Neuronal stem cell (in vitro differentiated cells): Measurements from ENCODE around the gene ATE1.
A peak's percentile ranks its signal among the peaks of the same experiment; 100 is the strongest.
"Not testable (repeated sequence)": the region's sequence is repeated elsewhere in the genome, so short reads cannot be mapped to it uniquely, and the experiment has no call there.

Source experiments
- DNase-seq: peaks from one replicate; pipeline ENCODE4 v3.0.0-alpha.2; 2013; ENCODE audit warnings: low spot score
- H2AFZ ChIP-seq: one replicate; pipeline ENCODE4 v1.6.1; 2013; ENCODE audit warnings: mild to moderate bottlenecking, low read length, inconsistent platforms
- H2AK5ac ChIP-seq: 2 replicates; pipeline ENCODE4 v1.6.1; 2013; ENCODE audit warnings: low read depth, mild to moderate bottlenecking, inconsistent platforms, low read length, moderate library complexity, mixed read lengths
- H2BK120ac ChIP-seq: 2 replicates; pipeline ENCODE4 v1.6.1; 2013; ENCODE audit warnings: low read depth, mild to moderate bottlenecking, inconsistent platforms, low read length, moderate library complexity, mixed read lengths
- H2BK12ac ChIP-seq: one replicate; pipeline ENCODE4 v1.6.1; 2013; ENCODE audit warnings: low read length, inconsistent platforms
- H2BK15ac ChIP-seq: 2 replicates; pipeline ENCODE4 v1.6.1; 2013; ENCODE audit warnings: mild to moderate bottlenecking, low read length, inconsistent platforms, mixed read lengths
- H2BK5ac ChIP-seq: one replicate; pipeline ENCODE4 v1.6.1; 2013; ENCODE audit warnings: inconsistent platforms, mild to moderate bottlenecking, low read length, moderate library complexity
- H3K14ac ChIP-seq: one replicate; pipeline ENCODE4 v1.6.1; 2013; ENCODE audit warnings: low read length, inconsistent platforms
- H3K18ac ChIP-seq: 2 replicates; pipeline ENCODE4 v1.6.1; 2013; ENCODE audit warnings: low read length, inconsistent platforms
- H3K23ac ChIP-seq: 2 replicates; pipeline ENCODE4 v1.6.1; 2013; ENCODE audit warnings: low read depth, mild to moderate bottlenecking, mixed read lengths, low read length, inconsistent platforms; ENCODE audit not compliant: poor library complexity
- H3K27ac ChIP-seq: replicated peaks from 3 replicates; pipeline ENCODE4 v1.5.1; 2013; ENCODE audit warnings: low read length, inconsistent platforms
- H3K27me3 ChIP-seq, 3 experiments: 2 replicates each; pipeline ENCODE4 v1.6.1; 2013; ENCODE audit warnings: low read length in 3 of 3, mild to moderate bottlenecking in 2 of 3, inconsistent platforms in 1 of 3, low read depth in 1 of 3, mixed read lengths in 1 of 3, moderate library complexity in 1 of 3; ENCODE audit not compliant: control insufficient read depth in 3 of 3, insufficient read depth in 3 of 3
- H3K36me3 ChIP-seq, 2 donors: replicated peaks in 1 of 2; 2 replicates each; pipeline ENCODE4 v1.6.1; 2013; ENCODE audit warnings: low read length in 2 of 2; ENCODE audit not compliant: control insufficient read depth in 2 of 2, insufficient read depth in 2 of 2
- H3K4ac ChIP-seq: 2 replicates; pipeline ENCODE4 v1.6.1; 2013; ENCODE audit warnings: inconsistent platforms, mild to moderate bottlenecking, low read length, moderate library complexity
- H3K4me1 ChIP-seq, 2 donors: 1 replicate in 1 of 2; 2 replicates in 1 of 2; pipeline ENCODE4 v1.6.1; 2013; ENCODE audit warnings: low read length in 2 of 2, low read depth in 1 of 2; ENCODE audit not compliant: control insufficient read depth in 2 of 2, insufficient read depth in 1 of 2
- H3K4me2 ChIP-seq: one replicate; pipeline ENCODE4 v1.6.1; 2013; ENCODE audit warnings: mild to moderate bottlenecking, low read length, inconsistent platforms; ENCODE audit not compliant: insufficient read depth, poor library complexity, severe bottlenecking
- H3K4me3 ChIP-seq, 2 donors: 2 replicates each; pipeline ENCODE4 v1.5.1; 2013; ENCODE audit warnings: low read length in 2 of 2, mild to moderate bottlenecking in 2 of 2, inconsistent platforms in 1 of 2, moderate library complexity in 1 of 2
- H3K79me1 ChIP-seq: one replicate; pipeline ENCODE4 v1.6.1; 2013; ENCODE audit warnings: low read depth, mild to moderate bottlenecking, inconsistent platforms, low read length, moderate library complexity
- H3K9ac ChIP-seq: one replicate; pipeline ENCODE4 v1.6.1; 2013; ENCODE audit warnings: mild to moderate bottlenecking, low read depth, low read length, inconsistent platforms; ENCODE audit not compliant: poor library complexity
- H3K9me3 ChIP-seq, 2 donors: replicated peaks in 1 of 2; 2 replicates each; pipeline versions ENCODE3 to v1.6.1; 2013; ENCODE audit warnings: low read length in 2 of 2, mild to moderate bottlenecking in 2 of 2, inconsistent platforms in 1 of 2, low read depth in 1 of 2, mixed read lengths in 1 of 2, moderate library complexity in 1 of 2; ENCODE audit not compliant: control insufficient read depth in 2 of 2, insufficient read depth in 1 of 2
- H4K8ac ChIP-seq: one replicate; pipeline ENCODE4 v1.6.1; 2013; ENCODE audit warnings: low read depth, mild to moderate bottlenecking, inconsistent platforms, low read length, moderate library complexity
- H4K91ac ChIP-seq: one replicate; pipeline ENCODE4 v1.6.1; 2013; ENCODE audit warnings: low read length, low read depth, mild to moderate bottlenecking, inconsistent platforms; ENCODE audit not compliant: poor library complexity
- WGBS, 2 donors: extraction: QIAGEN DNeasy Blood & Tissue Kit; methylation state at CpG; one replicate each; pipeline ENCODE4 v1.1.7; 2013; ENCODE audit warnings: missing lambda C conversion rate in 2 of 2, mixed read lengths in 1 of 2; ENCODE audit not compliant: insufficient read length in 2 of 2, insufficient replicate concordance in 1 of 2; ENCODE audit errors: extremely low coverage in 2 of 2; 5-methylcytosine and 5-hydroxymethylcytosine counted together

The ATE1 gene

DNA sequence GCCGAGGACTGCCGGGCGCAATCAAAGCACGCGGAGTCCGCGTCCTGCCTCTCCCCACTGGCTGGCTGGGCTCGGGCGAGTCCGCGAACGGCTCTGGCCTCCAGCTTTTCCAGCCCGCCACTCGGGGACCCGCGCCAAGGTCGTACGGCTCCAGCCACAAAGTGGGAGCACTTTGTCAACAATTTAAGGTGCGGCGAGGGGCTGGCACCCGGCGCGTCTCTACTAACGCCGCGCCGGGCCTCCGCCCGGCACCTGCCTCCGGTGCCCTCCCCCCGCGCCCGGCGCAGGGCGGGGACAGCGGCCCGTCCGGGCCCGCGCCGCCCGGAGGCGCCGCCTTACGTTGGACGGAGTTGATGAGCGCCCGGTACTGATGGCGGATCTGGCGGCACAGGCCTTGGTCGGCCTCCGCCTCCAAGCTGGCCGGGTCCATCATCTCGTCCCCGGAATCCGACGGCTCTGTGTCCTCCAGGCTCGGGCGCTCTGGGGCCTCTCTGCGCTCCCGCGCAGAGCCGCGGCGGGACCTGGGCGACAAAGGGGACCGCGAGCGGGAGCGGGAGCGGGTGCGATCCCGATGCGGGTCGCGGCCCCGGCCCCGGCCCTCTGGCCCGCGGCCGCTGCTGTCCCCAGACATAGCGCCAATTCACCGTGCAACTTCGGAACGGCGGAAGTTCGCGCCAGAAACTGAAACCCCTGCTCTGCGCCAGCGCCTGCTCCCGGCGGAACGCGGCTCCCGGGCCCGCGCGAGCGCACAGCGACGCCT, 46.9 kb upstream of the ATE1 start, which contains the start of gene NSMCE4A:
NSMCE4A (minus strand) TSS at position 683 of the 760 bp plus-strand sequence; CDS start at position 631, 52 bp downstream.
- Histone ChIP-seq H2BK5ac (peak within 1 kb of the TSS; percentile 96), H3K4me2 (peak within 1 kb of the TSS; percentile 87), H2AFZ (peak within 1 kb of the TSS; percentile 99), H4K91ac (peak within 1 kb of the TSS; percentile 61), H3K18ac (peak within 1 kb of the TSS; percentile 97), H3K36me3 (peaks cover 3 to 35% of the 10 kb centered on the region in 2 donors), H3K4ac (peak within 1 kb of the TSS; percentile 99), H3K23ac (peak within 1 kb of the TSS; percentile 89), H3K27ac (peak within 1 kb of the TSS; percentile 94), H2BK15ac (peak within 1 kb of the TSS; percentile 72), H3K4me1 (peaks cover 5 to 8% of the 10 kb centered on the region in 2 donors), H3K4me3 (peak within 1 kb of the TSS; percentile 92 to 99), H2BK120ac (peak within 1 kb of the TSS; percentile 17), H3K9me3 (peaks cover 8 to 15% of the 10 kb centered on the region in 2 donors), H2AK5ac (peak within 1 kb of the TSS; percentile 95), H3K27me3 (no peaks in the 10 kb centered on the region), H4K8ac (no peak within 1 kb of the TSS), H3K14ac (peak within 1 kb of the TSS; percentile 84), H3K79me1 (no peaks in the 10 kb centered on the region), H2BK12ac (no peak within 1 kb of the TSS), H3K9ac (peak within 1 kb of the TSS; percentile 86)
- peak; percentile 65 for DNase-seq
- WGBS, 2 donors, result no CpG with 5 or more reads among the region's 101 CpGs

DNA sequence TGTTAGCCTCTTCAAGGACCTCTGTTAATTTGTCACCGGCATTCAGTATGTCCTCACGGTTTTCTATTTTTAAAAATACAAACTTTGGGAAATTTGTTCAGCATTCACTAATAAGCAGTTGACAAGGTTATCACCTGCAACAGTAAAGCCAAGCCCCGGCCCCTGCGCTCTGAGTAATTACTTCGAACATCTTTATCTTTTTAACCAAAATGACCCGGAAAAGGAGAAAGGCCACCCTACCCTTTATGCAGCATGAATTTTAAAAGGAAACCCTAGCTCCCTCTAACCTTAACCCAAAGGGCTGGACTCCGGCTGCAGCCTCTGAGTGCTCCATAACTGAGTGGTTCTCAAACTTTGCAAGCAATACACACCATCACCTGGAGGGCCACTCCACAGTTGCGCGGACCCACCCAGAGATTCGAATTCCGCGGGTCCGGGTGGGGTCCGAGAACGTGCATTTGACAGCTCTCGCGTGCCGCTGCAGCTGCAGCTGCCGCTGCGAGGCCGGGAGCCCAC, 46.2 kb upstream of the ATE1 start:
- no peak overlapping the region for H2BK15ac ChIP-seq
- no CpG with 5 or more reads among the region's 21 CpGs for WGBS, 2 donors
- peak overlapping the region; percentile 86 for H3K9ac ChIP-seq
- no peaks in the 10 kb centered on the region for H3K79me1 ChIP-seq
- no peaks in the 10 kb centered on the region for H3K27me3 ChIP-seq
- peak overlapping the region; percentile 92 to 99 for H3K4me3 ChIP-seq
- H2AK5ac ChIP-seq, result no peak overlapping the region
- DNase-seq, result peak; percentile 4
- H3K9me3 ChIP-seq, result peaks cover 8 to 15% of the 10 kb centered on the region in 2 donors
- H3K23ac ChIP-seq, result no peak overlapping the region
- peak overlapping the region; percentile 94 for H3K27ac ChIP-seq
- no peak overlapping the region for H4K91ac ChIP-seq
- H2AFZ ChIP-seq, result peak overlapping the region; percentile 99
- H2BK5ac ChIP-seq, result peak overlapping the region; percentile 96
- no peak overlapping the region for H2BK12ac ChIP-seq
- peaks cover 5 to 8% of the 10 kb centered on the region in 2 donors for H3K4me1 ChIP-seq
- H3K4ac ChIP-seq, result no peak overlapping the region
- peak overlapping the region; percentile 87 for H3K4me2 ChIP-seq
- peak overlapping the region; percentile 61 for H3K18ac ChIP-seq
- H4K8ac ChIP-seq, result no peak overlapping the region
- H2BK120ac ChIP-seq, result no peak overlapping the region
- peaks cover 5 to 41% of the 10 kb centered on the region in 2 donors for H3K36me3 ChIP-seq
- H3K14ac ChIP-seq, result no peak overlapping the region

GRCh38 chr10:121969086-121969485, 41.3 kb upstream of the ATE1 start:
- not testable (repeated sequence) for H2BK5ac ChIP-seq, H2AFZ ChIP-seq, H2BK12ac ChIP-seq, H3K14ac ChIP-seq, H3K9me3 ChIP-seq, H2AK5ac ChIP-seq, H3K27ac ChIP-seq, H2BK120ac ChIP-seq, H3K79me1 ChIP-seq, H3K27me3 ChIP-seq, H4K8ac ChIP-seq, H2BK15ac ChIP-seq, H4K91ac ChIP-seq, H3K4me1 ChIP-seq, H3K23ac ChIP-seq, H3K9ac ChIP-seq, H3K4ac ChIP-seq, H3K18ac ChIP-seq, H3K4me3 ChIP-seq, H3K4me2 ChIP-seq, DNase-seq
- H3K36me3 ChIP-seq, result peaks cover 22 to 89% of the 10 kb centered on the region in 2 donors
- no CpG with 5 or more reads among the region's 8 CpGs for WGBS, 2 donors

GRCh38 chr10:121965996-121966395, 38.2 kb upstream of the ATE1 start:
- Histone ChIP-seq H3K27me3 (no peaks in the 10 kb centered on the region), H4K8ac (no peak overlapping the region), H3K4me2 (no peak overlapping the region), H3K14ac (no peak overlapping the region), H3K27ac (no peak overlapping the region), H2BK15ac (no peak overlapping the region), H3K9me3 (no peaks in the 10 kb centered on the region), H2BK5ac (no peak overlapping the region), H2BK12ac (no peak overlapping the region), H4K91ac (no peak overlapping the region), H3K79me1 (no peaks in the 10 kb centered on the region), H3K4ac (no peak overlapping the region), H2AK5ac (no peak overlapping the region), H3K4me1 (no peaks in the 10 kb centered on the region), H3K18ac (no peak overlapping the region), H3K23ac (no peak overlapping the region), H3K36me3 (peaks cover 22 to 83% of the 10 kb centered on the region in 2 donors), H3K9ac (no peak overlapping the region), H3K4me3 (no peak overlapping the region), H2AFZ (no peak overlapping the region), H2BK120ac (no peak overlapping the region)
- no CpG with 5 or more reads among the region's 3 CpGs for WGBS, 2 donors
- DNase-seq, result no peak
